HG03045 (cell line): Measurements from ENCODE around the gene FTO.

ENCODE experiments used
- ATAC-seq: cut with Tn5 transposase; IDR thresholded peaks from one replicate; pipeline ENCODE4 v1.9.1; 2021; ENCODE audit warnings: mild to moderate bottlenecking, moderate library complexity; ENCODE audit not compliant: unreplicated experiment

FTO gene

DNA sequence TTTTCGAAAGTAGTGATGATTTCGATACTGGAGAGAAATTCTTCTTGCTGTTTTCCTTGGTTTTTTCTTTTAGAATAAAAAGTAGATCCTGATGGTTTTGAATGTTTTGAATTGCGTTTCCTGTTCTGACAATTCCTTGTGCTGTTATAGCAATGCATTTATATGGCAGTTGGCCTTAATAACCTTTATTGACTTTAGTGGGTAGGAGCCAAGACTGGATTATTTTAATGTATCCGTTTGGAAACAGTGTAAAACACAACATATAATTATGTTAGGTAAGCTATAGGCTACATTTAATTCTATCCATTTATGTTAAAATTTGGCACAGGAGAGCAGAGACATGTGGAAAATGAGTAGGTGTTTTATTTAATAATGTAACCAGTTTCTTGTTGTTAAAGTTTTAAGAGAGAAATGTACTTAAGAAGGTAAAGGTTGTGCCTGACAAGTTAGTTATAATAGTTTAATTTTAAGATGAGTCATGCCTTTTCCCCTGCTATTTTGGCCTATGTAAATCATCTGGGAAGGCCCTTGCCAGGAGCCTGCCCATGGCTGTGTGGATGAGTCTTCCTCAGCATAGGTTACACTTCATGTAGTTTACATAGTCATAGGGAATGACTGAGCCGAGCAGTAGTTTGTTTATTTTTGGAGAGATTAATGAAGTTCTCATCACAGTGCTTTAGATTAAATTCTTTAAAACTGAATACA, 189.9 kb downstream of the FTO start:
- no peak for ATAC-seq

DNA sequence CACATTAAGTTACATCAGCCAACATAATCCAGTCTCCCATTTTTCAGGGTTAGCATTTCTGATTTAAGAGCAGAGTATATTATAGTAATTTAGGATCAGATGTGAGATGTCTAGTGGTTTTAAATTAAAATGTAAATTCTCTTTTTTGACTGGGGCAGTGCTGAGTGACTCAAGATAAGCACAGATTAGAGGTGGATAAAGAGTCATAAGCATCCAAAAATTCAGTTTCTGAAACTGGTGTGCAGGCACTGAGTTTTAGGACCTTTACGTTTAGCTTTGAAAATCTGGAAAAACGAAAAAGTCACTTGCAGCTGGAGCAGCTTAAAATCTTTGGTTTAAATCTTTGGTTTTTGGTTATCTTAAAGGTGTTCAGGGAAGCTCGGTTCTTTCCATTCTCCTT, 190.7 kb downstream of the FTO start:
- no peak for ATAC-seq

DNA sequence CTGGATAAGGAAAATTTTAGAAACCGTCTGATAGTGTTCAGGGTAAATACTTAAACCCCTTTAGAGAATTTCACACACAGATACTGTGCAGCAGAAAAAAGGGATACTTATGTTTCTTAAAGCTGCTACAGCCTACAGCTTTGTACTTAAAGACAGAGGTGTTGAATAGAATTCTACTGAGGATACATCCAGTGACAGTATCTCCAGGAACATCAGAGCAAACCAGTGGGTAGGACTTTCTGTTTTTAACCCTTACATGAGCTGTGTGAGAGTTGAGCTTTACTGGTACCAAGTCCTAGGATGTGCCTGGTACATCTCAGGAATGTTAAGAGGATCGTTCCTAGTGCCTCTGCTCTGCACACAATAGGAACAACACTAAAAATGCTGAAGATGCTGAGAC, 191.5 kb downstream of the FTO start:
- no peak for ATAC-seq

DNA sequence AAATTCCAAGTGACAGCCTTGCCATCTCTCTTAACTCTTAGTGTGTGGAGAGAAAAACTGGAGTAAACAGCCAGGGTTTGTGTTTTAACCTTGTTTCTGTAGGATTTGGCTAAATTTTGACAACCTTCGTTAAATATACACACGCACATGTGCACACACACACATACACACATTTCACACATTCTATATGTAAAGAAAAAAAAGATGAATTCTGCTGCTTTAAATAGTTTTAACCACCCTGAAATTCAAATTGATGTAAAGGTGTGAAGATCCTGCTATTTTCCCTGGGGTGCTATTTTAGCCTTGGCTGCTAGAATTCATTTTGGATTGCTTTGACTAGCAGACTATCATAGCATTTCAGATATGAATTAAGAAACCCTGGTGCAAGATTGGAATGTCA, 191.9 kb downstream of the FTO start:
- no peak for ATAC-seq

DNA sequence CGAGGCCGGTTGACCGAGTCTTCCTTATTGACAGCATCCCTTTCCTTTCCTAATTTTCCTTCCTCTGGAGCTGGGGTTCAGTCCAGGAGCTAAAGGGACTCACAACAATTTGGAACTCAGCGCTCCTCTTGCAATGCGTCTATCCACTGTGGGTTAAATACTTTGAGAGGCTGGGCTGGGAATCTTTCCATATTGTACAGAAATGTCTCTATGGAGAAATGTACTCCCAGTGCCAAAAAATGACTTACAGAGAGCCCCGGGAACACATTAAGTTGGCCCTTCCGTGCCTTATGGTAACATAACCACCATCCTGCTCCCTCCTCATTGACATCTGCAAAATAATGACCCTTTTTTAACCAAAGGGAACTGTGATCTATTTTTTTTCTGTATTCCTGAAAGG, 192.8 kb downstream of the FTO start:
- no peak for ATAC-seq

DNA sequence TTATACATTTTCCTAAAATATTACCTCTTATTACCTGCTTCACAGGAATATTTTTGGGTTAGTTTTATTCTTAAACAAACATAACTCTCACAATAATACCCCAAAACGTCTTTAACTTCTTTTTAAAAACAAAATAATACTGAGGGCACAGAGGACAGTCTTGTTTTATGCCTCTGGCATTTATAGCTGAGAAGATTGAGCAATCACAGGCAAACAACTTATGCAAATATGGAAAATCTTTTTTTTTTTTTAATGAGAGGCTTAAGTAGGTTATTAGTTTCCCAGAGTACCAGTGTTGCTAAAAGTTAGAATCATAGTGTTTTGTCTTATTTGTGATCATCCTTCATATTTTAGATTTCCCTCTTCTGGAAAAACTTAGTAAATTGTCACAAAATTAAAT, 195.0 kb downstream of the FTO start:
- no peak for ATAC-seq

DNA sequence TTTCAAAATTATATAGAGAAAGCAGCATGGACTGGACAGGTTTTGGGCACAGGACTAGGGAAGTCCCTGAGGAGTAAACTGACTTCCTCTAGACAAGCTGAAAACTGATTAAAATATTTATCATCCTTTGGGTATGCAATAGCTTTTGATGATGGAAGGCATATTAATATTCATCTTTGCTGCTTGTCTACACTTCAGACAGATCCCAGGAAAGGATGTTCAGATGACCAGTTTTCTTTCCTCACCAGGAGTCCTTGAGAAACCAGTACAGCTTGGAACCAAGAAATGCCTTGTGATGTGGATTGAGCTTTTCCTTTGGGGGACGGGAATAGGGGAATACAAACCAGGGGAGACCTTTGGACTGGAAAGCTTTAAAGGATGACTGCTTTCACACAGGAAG, 195.5 kb downstream of the FTO start:
- ATAC-seq: no peak

DNA sequence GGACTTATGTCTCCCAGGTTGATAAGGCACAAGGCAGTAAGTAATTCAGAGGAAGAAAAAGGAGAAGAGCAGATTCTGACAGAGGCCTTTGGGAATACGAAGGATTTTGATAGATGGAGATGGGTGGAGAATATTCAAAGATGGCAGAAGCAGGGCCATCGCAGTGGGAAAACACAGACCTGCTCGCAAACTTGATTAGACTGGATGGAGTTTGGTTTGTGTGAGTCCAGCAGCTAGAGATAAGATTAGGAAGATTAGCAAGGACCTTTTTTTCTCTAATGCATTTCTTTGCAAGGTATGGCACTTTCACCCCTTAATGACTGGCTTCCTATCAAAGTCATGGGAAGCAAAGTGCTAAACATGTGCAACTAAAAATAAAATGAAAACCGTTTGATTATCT, 196.7 kb downstream of the FTO start:
- ATAC-seq: no peak

DNA sequence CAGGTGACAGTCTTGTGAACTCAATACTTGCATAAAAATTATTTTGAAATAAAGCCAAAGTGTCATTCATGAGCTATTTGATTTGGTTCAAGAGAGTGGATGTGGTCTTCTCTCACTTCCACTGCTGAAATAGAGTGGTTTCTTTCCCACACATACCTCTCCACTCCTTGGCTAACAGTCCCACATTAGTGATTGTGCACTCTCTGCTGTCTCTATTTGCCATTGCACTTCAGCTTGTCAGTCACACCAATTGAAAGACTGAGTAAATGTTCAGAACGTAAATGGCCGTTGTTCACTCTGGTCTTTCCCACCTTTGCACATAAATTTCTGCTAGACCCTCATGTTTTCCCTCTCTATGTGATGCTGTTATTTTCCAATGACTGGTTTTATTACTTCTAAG, 197.5 kb downstream of the FTO start:
- no peak for ATAC-seq

DNA sequence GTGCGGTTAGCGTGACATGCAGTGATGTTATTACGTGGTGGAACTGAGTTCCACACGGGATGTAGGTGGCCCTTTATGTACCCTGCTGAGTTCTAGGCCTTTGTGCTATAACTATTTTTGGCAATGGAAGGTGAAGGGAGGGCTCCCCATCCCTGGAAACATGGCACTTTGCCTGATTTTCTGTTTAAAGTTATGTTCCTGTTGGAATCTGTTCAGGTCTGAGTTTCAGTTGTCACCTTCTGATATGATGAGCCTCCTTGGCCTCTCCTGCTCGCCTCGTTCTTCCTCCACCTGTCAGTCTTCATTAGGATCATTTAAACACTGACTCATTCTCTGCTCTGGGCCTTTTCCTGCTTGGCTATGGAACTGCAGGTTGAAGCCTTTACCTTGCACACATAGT, 200.6 kb downstream of the FTO start:
- ATAC-seq: no peak

DNA sequence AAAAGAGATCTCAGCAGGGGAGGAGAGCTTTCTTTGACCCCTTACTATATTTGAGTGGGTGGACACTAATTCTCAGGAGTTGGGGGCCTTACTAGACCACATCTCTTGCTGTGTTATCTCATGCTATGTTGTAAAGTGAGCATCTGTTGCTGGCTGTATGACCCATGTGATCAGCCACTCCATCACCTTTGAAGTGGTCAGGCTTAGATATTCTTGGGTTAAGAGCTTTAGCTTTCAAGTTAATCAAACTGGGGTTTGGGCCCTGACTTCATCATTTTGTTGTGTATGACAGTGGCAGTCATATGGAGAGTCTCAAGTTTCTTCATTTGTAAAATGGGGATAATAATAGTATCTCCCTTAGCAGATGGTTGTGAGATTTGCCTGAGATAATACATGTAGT, 201.1 kb downstream of the FTO start:
- no peak for ATAC-seq

DNA sequence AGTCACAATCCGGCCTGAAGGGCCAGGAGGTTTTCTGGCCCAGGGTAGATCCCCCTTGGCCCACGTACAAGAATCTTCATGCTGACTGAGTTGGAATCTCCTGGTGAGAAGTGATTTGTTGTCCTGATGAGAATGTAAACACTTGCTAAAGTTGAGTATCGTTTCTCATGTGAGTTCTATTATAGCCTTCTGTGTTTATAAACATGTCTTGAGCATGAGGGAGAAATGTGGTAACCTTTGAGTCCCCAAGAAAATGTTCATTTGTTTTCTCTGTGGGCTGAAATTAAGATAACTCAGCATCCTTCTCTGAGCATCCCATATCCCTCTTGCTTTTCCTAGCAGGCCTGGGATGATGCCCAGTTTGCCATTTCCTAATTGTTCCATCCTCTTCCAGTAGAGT, 204.8 kb downstream of the FTO start:
- no peak for ATAC-seq

DNA sequence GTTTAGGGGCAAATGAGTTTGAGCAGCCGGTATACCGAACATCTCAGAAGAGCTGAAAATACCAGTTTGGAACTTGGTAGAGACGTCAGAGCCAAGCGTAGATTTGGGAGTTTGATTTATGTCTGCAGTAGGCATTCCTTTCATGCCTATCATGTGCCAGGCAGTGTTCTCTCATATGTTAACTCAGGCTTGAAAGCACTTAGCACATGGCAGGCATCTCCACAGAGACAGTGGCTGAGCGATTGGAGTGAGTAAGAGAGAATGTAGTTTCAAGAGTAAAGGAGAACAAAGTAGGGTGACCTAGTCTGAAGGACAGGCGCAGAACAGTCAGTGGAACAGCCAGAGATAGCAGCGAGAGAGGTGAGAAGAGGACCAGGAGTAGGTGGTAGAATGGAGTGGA, 207.0 kb downstream of the FTO start:
- no peak for ATAC-seq

DNA sequence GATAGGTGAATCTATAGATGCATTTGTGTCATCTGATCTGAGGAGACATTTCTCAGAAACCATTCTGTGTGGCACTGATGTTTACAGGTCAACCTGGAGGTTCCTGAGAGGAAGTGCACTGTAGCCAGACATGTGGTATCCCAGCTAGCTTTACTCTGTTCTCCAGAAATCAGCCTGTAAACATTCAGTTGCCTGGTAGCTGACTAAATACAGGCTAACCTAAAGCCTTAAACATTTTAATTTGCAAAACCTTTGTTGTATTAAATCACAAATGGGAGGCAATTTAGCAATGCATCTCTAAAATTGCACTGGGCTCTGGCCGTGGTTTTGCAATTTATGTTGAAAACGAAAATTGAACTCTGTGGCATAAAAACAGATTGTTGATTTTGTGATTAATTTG, 207.6 kb downstream of the FTO start:
- no peak for ATAC-seq

DNA sequence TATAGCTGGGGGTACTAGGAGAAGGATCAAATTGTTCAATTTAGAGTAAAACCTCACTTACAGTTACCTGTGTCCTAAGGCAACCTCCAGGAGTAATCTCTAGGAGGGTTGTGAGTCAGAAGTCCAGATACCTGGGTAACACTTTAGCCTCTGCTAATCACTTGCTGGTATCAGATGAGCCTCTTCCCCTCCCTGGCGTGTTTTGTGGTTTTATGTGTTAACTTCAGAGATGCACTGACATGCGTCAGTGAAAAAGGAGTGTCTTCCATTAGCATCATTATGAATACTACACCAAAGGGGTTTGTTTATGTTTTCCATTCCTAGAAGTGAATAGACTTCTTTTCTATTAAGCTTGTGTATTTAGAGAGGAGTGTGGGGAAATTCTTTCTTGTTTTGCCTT, 208.2 kb downstream of the FTO start:
- no peak for ATAC-seq

DNA sequence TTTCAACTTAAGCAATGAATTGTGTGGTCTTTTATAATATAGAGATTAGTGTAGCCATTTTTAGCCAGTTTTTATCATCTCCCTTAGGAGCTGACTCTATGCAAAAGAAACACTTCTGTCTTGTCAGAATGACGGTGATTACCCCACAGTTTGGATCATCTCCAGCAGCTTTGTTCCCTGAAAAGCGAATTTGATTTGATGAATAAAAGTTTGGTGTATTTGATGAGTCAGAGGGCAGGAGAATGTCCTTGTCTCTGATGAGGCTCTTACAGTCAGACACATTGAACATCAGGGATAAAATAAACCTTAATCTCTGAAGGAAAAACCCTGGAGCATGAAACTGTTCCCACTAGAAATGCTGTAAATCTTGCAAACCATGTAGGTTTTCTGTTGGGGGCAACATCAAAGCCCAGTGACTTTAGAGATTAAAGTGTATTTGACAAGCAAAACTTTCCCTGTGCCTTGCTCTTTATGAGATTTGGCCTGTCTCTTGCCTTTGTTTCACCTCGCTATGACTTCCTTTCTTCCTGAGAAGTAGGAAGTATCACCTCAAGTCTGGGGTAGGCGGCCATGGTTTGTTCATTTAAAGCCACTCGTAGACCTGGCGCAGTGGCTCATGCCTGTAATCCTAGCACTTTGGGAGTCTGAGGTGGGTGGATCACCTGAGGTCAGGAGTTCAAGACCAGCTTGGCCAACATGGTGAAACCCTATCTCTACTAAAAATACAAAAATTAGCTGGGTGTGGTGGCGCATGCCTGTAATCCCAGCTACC, 209.3 kb downstream of the FTO start:
- ATAC-seq: no peak

DNA sequence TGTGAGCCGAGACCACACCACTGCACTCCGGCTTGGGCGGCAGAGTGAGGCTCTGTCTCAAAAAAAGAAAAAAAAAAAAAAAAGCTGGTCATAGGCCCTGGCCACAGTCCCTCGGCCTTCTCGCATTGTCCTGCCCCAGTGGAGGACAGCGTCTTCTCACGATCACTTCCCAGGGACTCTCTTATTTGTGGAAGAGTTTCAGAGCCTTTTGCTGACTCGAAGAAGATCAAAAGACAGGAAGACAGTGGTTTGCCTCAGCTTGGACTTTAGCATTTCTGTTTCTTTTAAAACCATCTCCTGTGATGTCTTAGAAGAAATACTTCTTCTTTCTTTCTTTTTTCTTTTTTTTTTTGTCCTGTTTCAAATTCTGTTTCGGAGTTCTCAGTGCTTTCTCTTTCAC, 210.0 kb downstream of the FTO start:
- no peak for ATAC-seq

DNA sequence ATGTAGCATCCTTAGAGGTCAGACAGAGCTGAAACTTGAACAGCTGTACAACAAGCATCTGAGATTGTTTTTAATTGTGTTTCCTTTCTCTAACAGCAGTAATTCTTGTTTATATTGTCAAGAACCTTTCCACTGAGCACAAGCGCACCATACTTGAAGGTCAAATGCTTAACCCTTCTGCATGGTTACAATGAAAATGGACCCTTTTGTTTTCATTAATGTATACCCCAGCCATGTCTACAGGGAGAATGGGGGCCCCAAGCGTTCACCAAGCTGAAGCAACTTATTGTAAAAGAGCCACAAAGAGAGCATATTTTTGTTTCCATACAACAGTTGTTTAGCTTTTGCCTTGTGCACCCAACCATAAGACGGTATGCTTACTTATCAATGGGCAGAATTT, 210.8 kb downstream of the FTO start:
- no peak for ATAC-seq

DNA sequence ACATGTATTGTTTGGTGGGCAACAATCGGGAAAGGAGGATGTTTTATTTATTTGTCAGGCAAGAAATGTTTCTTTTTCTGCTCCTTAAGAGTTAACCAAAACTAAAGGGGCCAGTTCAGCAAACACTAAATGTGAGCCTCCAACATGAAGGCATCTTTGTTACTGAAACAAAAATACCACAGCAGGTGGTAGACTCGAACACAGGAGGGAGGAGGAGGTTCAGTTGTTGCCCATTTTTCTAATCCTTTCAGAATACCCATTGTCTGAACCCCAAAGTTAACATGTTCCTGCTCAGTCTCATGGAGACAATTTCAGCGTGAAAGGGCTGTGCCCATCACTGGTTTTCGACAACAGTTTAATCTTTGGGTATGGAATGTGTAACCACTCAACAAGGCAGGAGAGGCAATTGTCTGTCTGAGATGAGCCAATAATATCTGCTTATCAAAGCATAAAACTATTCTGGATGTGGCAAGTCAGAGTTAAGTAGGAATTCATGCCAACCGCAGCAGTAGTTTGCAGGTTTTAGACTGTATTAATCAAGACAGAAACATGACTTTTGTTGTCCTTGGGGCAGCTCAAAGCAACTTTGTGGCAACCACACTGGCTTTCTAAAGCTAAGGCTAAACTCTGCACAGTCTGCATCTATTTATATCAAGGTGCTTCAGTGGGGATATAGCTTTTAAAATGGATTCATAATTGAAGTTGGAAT, 211.7 kb downstream of the FTO start:
- no peak for ATAC-seq

DNA sequence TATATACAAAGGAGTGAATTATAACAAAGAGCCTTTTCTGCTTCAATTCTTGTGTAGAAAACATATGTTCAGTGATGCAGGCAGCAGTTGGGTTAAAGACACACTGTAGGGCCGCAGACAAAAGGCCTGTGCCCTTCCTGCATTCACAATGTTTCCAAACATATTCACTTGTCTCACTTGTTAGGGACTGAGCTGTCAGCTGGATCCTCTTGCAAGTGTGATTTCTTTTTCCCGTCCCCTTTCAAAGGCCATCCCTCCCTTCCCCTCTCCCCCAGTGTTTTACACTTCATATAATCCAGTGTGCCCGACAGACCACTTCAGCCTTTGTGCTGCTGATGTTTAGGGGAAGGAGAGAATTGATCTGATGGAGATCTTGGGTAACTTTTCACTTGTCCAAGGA, 217.0 kb downstream of the FTO start:
- no peak for ATAC-seq

DNA sequence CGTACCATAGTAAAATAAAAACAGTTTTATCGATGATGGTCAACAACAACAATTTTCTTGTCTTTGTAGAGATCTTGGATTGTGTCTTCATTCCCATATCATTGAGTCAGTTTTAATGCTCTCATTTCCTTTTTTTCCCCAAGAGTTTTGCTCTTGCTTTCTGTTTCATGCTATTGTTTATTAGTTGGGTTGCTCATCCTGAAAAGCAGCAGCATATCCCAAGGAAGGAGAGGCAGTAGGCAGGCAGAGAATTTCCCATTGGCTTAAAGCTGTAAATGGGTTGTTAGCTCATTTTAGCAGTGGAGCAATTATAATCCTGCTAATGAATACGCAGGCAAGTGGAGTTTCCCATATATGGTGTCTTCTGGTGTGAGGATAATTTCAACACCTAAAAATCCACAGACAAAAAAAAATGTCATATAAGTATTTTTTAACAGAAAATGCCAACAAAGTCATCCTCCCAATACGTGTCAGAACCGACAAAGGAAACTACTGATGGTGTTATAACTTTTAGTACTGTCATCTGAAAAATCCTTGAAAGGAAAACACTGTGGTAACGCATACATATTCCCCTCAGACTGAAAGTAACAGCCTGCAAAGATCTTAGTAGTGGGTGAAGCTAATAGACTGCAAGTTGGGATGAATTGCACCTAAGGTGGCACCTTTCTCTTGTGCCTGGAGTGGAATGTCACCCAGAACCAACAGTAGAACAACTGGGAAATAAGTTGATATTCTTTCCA, 218.3 kb downstream of the FTO start:
- ATAC-seq: no peak
